Nephron progenitor cell (in vitro differentiated cells): ENCODE data around the gene RFXANK.

Experiments used
- DNase-seq: peaks from one replicate; pipeline ENCODE4 v3.0.0; 2021
- H3K27ac Mint-ChIP-seq: 2 replicates; pipeline ENCODE4 v1.8.0; 2021; ENCODE audit warnings: mild to moderate bottlenecking, moderate library complexity, mixed read lengths
- H3K27me3 Mint-ChIP-seq: 2 replicates; pipeline ENCODE4 v1.8.0; 2021; ENCODE audit warnings: mild to moderate bottlenecking, low read depth, mixed read lengths; ENCODE audit not compliant: poor library complexity
- H3K36me3 Mint-ChIP-seq: 2 replicates; pipeline ENCODE4 v1.8.0; 2021; ENCODE audit warnings: low read depth, mixed read lengths
- H3K4me1 Mint-ChIP-seq: 2 replicates; pipeline ENCODE4 v1.8.0; 2021; ENCODE audit warnings: mixed read lengths
- H3K4me3 Mint-ChIP-seq: 2 replicates; pipeline ENCODE4 v1.8.0; 2021; ENCODE audit warnings: mild to moderate bottlenecking, moderate library complexity, mixed read lengths
- H3K9me3 Mint-ChIP-seq: 2 replicates; pipeline ENCODE4 v1.8.0; 2021; ENCODE audit warnings: mild to moderate bottlenecking, moderate library complexity, mixed read lengths
- CTCF ChIP-seq: fragments of 200-600 bp; sonication (generic); IDR thresholded peaks from 2 replicates; pipeline ENCODE4 v1.5.0; 2021; ENCODE audit warnings: antibody characterized with exemption

The RFXANK gene

GRCh38 chr19:19238126-19238894 is 46.3 kb downstream of the RFXANK start:
- Mint-ChIP-seq H3K27me3 (peaks cover 37% of the 10 kb centered on the region), H3K4me1 (no peaks in the 10 kb centered on the region), H3K27ac (no peak overlapping the region), H3K9me3 (peaks cover 31% of the 10 kb centered on the region), H3K36me3 (no peaks in the 10 kb centered on the region), H3K4me3 (no peak overlapping the region)
- no peak for DNase-seq
- no peak for TF ChIP-seq CTCF

- DNase-seq = no peak
- Mint-ChIP-seq H3K9me3 (peaks cover 18% of the 10 kb centered on the region), H3K27me3 (peaks cover 43% of the 10 kb centered on the region), H3K4me1 (no peaks in the 10 kb centered on the region), H3K36me3 (no peaks in the 10 kb centered on the region), H3K4me3 (no peak overlapping the region), H3K27ac (no peak overlapping the region)
- no peak for TF ChIP-seq CTCF
Observed at GRCh38 chr19:19239675-19240074, 47.6 kb downstream of the RFXANK start.

GRCh38 chr19:19240476-19240875 is 48.4 kb downstream of the RFXANK start:
- no peak for DNase-seq
- Mint-ChIP-seq H3K9me3 (peaks cover 14% of the 10 kb centered on the region), H3K4me3 (no peak overlapping the region), H3K36me3 (no peaks in the 10 kb centered on the region), H3K27ac (no peak overlapping the region), H3K4me1 (no peaks in the 10 kb centered on the region), H3K27me3 (peaks cover 47% of the 10 kb centered on the region)
- no peak for TF ChIP-seq CTCF

- H3K4me3 Mint-ChIP-seq = no peak overlapping the region
- no peaks in the 10 kb centered on the region for H3K4me1 Mint-ChIP-seq
- DNase-seq = no peak
- no peaks in the 10 kb centered on the region for H3K36me3 Mint-ChIP-seq
- TF ChIP-seq CTCF = no peak
- no peaks in the 10 kb centered on the region for H3K9me3 Mint-ChIP-seq
- H3K27ac Mint-ChIP-seq = no peak overlapping the region
- peaks cover 73% of the 10 kb centered on the region for H3K27me3 Mint-ChIP-seq
Observed at GRCh38 chr19:19250196-19250801, 58.2 kb downstream of the RFXANK start.
